SH-SY5Y (cell line): ENCODE data around the gene MAPK12.

ENCODE experiments used
- GATA2 ChIP-seq: IDR thresholded peaks from 2 replicates; pipeline ENCODE4 v1.6.1; 2011; ENCODE audit warnings: mild to moderate bottlenecking, low read depth, low read length
- GATA3 ChIP-seq: IDR thresholded peaks from 2 replicates; pipeline ENCODE4 v1.6.1; 2011; ENCODE audit warnings: low read depth, mild to moderate bottlenecking, low read length, moderate library complexity

Gene MAPK12

DNA sequence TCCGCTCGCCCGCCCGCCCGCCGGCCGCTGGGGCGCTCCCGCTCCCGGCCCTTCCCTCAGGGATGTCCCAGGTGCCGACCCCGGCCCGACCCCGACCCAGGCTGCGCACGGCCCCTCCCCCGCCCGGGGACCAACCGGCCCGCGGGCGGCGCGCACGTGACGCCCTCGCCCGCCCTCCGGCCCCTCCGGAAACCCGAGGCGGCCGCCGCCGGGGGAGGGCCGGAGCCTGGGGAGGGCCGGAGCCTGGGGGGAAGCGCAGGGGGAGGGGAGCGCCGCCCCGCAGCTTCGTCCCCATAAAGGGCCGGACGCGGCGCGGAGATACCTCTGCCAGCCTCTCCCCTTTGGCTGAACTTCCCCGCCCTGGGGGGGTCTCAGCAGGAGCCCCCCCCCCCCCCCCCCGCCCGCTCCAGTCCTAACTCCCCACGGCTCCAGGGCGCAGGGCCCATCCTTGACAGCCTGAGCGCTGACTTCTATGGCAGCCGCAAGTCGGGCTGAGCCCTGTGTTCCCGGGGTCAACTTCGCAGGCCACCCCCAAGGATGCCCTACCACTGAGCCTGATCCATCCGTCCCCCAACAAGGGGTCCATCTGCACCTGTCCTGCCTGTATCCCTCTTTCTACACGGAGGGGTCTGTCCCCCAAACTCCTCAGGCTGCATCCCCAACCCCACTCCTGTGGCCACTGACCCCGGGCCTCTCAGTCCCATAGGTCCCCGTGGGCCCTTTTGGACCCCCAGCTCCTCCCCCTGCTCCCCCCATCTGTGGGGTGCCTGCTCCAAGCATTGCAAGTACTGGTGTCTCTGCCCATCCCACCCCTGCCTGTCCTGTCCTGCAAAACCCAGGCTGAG is at the start of gene MAPK12:
MAPK12 (minus strand) TSS at position 69 of the 845 bp plus-strand sequence. CDS start 174 bp downstream, outside the sequence.
- TF ChIP-seq GATA2: no peak
- no peak for TF ChIP-seq GATA3

DNA sequence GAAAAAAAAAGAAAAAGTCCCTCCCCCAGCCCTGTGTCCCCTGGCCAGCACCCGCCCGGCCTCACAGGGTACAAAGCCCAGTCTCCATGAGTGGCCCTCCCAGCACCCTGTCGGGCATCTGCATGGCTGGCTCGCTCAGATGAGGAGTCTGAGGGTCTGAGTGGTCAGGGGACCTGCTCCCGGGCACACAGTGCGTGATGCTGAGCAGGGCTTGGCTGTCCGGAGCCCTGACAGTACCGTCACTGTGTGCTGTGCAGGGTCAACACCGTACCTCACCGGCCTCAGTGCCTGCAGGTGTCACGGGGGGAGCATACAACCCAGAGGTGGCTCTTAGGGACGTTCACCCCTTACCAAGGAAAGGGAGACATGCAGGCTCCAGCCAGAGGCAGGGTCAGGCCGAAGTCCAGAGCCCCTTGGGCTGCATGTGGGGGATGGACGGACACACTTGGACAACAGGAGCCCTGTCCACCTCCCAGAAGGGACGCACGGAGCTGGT is 49.5 kb upstream of the MAPK12 start:
- TF ChIP-seq GATA3 (no peak), GATA2 (no peak)

DNA sequence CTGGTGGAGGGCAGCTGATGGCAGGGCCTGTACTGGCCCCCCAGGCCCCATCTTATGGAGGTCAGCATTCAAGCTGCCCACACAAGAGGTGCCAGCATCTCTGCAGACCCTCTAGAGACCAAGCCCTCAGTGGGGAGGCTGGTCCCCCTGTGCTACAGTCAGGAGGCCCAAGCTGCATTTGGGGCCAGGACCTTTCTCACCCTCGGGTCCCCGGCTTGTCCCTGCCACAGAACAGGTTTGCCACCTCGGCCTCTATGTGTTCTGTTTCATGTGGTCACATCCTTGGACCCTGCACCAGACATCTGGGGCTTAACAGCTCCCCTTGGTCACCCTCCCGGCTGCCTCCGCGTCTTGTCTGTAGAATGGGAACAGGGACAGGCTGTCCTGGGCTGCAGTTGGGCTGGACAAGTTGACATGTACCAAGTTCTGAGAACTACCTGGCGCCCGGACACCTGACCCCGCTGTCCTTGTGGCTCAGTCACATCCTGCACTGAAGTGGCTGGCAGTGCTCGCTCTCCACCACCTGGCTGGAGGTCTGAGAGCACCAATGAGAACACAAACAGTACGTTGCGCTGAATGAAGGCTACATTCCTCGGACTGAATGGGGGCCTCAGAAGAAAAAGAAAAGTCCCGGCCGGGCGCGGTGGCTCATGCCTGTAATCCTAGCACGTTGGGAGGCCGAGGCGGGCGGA is 48.7 kb upstream of the MAPK12 start:
- no peak for TF ChIP-seq GATA3
- TF ChIP-seq GATA2: no peak

DNA sequence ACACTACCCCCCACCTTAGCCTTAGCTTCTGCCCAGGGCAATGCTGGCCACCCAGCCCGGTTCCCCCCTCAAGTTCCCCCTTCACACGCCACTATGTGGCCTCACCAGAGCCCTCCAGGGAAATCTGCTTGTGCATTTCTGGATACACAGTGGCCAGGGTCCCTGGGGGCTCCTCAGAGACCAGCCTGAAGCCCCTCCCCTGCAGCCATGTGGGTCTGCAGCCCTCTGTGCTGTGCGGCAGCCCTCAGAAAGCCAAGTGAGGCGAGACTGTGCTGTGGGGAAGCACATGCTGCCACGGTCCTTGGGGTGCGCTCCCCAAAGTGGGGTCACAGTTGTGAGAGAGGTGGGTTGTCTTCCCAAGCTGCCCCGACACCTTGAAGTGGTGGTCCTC is 48.1 kb upstream of the MAPK12 start:
- TF ChIP-seq GATA2: no peak
- no peak for TF ChIP-seq GATA3

DNA sequence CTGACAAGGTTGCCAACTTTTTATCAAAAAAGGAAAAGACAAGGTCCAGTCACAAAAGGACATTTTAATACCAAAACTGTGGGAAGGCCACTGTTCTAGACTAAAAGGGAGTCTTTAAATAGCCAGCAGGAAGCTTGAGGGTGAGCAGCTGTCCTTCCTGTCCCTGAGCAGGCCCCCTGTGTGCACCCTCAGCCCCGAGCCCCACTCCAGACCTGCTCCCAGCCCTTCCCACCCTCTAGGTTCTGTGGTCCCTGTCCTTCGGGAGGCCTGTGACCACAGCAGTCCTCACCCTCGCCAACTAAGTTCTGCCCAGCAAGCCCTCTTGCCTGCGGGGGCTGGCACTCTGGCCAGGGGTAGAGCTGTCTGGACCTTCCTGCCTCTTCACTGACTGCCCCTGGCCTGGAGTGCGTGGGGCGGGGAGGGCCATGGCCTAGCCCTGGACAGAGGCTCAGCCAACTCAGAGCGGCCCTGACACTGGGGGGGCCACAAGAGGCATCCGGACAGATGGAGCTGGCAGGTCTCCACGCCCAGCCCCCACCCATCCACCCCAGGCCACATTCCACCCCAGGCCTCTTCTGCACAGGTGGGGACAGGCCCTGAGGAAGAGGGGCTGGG is 47.6 kb upstream of the MAPK12 start:
- TF ChIP-seq GATA3 (no peak), GATA2 (no peak)

DNA sequence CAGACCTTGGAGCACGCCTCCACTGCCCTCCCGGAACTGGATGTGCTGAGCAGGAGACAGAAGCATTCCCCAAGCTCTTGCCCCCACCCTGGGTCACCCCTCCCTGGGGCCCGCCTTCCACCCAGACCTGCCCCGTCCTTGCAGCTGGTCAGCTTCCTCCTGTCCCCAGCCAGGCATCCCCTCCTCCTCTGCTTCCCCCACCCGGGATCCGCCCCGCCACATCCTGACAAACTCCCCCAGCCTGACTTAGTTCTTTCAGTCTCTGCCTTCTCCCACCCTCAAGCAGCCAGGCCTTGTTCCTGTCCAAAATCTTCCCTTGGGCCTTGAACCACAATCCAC is 47.1 kb upstream of the MAPK12 start:
- TF ChIP-seq GATA2: no peak
- TF ChIP-seq GATA3: no peak

DNA sequence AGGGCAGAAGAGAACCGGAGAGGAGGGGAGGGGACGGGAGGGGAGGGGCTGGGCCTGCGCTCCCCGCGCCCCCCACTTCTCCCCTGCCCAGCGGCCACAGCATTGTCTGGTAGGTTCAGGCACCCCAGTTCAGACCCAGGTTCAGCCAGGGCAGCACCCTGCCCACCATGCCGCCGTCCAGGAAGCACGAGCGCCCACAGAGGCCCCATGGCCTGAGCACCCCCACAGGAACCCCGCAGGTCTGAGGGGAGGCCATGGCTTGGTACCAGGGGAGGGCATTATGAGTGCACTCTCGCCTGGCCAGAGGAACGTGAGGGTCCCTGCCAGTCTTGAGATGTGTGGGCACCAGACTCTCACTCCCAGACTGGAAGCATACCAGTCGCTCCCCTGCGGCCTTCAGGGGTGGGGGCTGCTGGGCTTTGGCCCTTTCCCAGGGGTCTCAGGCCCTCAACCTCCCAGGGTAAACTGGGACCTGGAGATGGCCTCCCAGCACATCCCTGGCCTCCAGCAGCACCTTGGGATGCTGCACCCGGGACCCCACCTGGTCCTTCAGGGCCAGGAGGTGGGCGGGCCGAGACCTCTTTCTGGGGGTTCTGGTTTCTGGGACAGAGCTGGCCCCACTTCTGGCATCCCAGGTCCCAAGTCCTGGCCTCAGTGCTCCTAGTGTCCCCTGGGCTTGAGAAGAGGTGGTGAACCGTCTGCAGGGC is 46.6 kb upstream of the MAPK12 start:
- no peak for TF ChIP-seq GATA3
- no peak for TF ChIP-seq GATA2

DNA sequence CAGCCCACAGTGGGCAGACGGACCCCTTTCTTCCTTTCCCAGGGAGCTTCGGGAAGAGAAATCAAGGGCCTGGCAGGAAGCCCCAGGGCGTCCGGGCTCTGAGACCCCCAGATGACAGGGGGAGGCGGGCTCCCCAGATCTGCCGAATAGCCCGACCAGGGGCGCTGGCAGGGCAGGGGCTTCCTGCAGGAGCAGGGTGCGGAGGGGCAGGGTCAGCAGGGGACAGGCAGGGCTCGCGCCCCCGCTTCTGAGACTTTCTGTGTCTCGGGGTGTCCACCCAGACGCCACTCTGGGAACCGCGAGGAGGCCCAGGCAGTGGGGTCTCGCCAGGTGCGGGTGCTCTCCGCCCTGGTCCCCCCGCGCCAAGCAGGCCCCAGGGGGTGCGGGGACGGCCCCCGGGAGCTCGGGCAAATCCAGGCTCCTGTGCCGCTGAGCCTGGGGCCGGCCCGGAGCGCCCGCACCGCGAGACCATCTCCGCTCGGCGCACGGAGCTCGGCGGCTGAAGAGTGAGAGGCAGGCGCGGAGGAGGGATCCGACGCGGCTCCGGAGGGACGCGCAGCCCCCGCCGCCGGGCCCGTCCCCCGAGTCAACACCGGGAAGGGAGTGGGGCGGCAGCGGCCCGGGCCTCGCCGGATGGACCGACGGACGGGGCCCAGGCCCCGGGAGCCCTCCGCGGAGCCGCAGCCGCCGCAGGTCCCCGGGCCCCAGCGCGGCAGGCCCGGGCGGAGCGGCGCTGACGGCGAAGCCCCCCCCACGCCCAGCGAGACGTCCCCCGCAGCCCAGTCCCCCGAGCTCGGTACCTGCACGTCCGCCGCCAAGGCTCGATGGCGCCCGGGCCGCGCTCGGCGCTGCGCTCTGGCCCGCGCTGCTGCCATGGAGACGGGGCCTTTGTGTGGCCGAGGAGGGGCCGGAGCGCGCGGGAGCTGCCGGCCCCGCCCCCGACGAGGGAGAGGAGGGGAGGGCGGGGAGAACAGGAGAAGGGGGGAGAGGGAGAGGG is 45.6 kb upstream of the MAPK12 start, which contains the start of gene PLXNB2:
PLXNB2 (minus strand) TSS at position 894 of the 997 bp plus-strand sequence. CDS start 17,062 bp downstream, outside the sequence.
- TF ChIP-seq GATA3: no peak
- TF ChIP-seq GATA2: no peak

DNA sequence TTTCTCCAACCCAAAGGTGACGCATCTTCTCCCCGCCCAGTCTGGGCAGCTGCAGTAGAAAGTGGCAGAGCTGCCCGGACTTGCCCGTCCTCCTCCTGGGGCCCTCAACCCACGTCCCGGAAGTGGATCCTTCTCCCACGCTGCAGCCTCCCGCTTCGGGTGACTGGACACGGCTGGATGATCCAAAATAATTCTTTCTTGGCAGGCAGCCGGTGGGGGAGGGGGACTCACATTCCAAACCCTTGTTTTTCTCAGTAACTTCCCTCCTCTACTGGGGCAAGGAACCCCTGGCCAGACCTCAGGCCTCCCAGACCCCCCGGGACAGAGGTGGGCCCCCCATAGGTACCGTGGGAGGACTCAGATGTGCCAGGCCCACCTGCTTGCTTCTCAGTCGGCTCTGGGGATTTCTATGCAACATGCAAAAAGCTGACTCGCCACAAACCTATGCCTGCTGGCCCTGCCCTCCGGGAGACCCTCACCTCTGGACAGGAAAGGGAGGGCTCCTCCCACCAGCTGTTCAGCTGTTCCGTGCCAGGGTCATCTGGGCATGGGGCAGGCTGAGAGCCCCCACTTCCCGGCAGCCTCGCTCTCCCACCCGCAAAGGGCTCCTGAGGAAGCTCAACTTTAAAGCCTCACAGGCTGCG is 44.6 kb upstream of the MAPK12 start:
- no peak for TF ChIP-seq GATA3
- TF ChIP-seq GATA2: no peak

DNA sequence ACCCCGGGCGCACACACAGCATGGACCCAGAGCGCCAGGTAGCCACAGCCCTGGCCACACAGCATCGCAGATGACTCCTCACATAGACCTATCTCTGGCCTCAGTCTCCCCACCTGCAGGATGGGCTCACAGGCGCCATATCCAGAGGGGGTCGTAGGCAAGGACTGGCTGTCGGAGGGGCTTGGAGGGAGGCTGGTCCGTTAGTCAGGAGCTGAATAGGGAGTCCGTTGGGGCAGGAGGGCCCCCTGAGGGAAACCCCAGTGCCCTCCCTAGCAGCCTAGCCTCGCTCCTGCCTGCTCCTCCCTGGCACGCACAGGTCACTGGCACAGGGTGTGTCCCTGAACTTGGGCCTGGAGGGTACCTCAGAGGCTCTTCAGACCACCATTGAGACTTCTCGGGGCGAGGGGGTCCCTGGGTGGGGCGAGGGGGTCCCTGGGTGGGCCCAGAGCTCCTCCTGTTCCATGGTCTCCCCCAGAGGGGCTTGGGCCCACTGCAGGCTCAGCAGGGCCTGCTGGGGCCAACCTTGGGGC is 44.0 kb upstream of the MAPK12 start:
- TF ChIP-seq GATA2 (no peak), GATA3 (no peak)

DNA sequence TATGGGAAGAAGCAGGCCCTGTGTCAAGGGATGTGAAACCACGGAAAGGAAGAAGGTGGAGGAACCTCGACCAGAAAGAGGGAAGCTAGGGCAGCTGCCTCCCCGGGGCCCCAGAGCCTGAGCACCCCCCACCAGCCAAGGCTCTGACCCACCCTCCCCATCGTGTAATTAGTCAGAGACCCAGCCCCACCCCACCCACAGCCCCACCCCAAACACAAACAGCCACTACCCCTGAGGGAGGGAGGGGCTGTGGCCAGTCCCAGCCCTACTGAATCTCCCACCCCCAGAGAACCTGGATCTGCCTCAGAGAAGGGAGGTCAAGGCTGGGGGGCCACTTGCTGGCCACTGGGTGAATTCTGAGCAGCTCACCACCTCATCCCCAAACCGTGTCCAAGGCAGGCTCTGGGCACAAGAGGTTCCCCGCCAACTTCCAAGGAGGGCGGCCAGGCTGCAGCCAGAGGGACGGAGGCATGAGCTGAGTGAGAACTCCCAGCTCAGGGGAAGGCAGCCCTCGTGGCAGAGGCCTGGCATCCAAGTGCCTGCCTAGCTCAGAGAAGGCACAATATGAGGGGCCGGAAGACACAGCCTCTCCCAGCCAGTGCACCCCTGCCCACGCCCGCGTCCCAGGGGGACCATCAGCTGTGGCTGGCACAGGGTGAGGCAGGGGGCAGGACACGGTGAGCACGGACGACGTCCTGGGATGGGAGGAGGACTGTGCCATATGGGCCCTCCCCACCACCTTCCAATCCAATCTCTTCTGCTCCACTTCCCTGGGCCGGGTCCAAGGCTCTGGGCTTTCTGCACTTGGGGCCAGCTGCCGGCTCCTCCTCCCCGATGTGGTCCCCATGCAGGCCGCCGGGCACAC is 43.3 kb upstream of the MAPK12 start:
- TF ChIP-seq GATA3 (no peak), GATA2 (no peak)
